Endothelial cell of umbilical vein (primary cell): ENCODE data around the gene NEIL3. TPM values are rescaled to one million over a fixed set of nuclear protein-coding genes. Genes with fewer than 3 reads are reported as not detected.

ENCODE experiments used
- BruUV-seq: library from RNA; stranded (reverse); fragments of 400-500 nt; replicated peaks from 2 replicates; lab custom pipeline; 2021; lab: Mats Ljungman, UMichigan
- CTCF ChIA-PET: fragments of 300-600, 350-600 bp; sonication (Branson Sonifier 250); formaldehyde crosslinking; loops from one replicate; lab custom pipeline; 2021; ENCODE audit warnings: antibody characterized with exemption, inconsistent platforms; lab: Charles Lee
- POLR2A ChIA-PET: fragments of 300-600, 350-600 bp; sonication (Branson Sonifier 250); formaldehyde crosslinking; loops from one replicate; lab custom pipeline; 2021; ENCODE audit warnings: antibody characterized with exemption, inconsistent platforms; lab: Charles Lee
- DNase-seq: peaks from one replicate; pipeline ENCODE4 v3.0.0-alpha.2; 2011; ENCODE audit warnings: low read depth, low spot score
- FAIRE-seq: peaks from 2 replicates; lab custom pipeline; 2011; peaks lifted over from hg19 to GRCh38; lab: Jason Lieb, UNC
- H2AFZ ChIP-seq: 2 replicates; pipeline ENCODE4 v1.6.0; 2012; ENCODE audit warnings: low read depth, low read length, control low read depth, inconsistent platforms
- H3K27ac ChIP-seq: 2 replicates; pipeline ENCODE4 v1.5.1; 2011; ENCODE audit warnings: low read depth, mild to moderate bottlenecking, control low read depth, low read length, moderate library complexity; ENCODE audit not compliant: insufficient read depth
- H3K27me3 ChIP-seq, 2 experiments: 2 replicates each; pipeline versions ENCODE4 v1.6.0 to v1.6.1; 2011; ENCODE audit warnings: low read length in 2 of 2, mixed read lengths in 1 of 2; ENCODE audit not compliant: control insufficient read depth in 2 of 2, insufficient read depth in 2 of 2
- H3K36me3 ChIP-seq, 2 experiments: 2 replicates in 1 of 2; 3 replicates in 1 of 2; pipeline ENCODE4 v1.5.1; 2011; ENCODE audit warnings: low read length in 2 of 2, mild to moderate bottlenecking in 1 of 2, moderate library complexity in 1 of 2; ENCODE audit not compliant: control insufficient read depth in 2 of 2, insufficient read depth in 2 of 2; ENCODE audit errors: extremely low read depth in 1 of 2
- H3K4me1 ChIP-seq: 3 replicates; pipeline ENCODE4 v1.5.1; 2011; ENCODE audit warnings: mild to moderate bottlenecking, low read length; ENCODE audit not compliant: control insufficient read depth, insufficient read depth; ENCODE audit errors: extremely low read depth
- H3K4me2 ChIP-seq: 2 replicates; pipeline ENCODE4 v1.6.1; 2011; ENCODE audit warnings: low read length, control low read depth, mixed read lengths; ENCODE audit not compliant: insufficient read depth
- H3K4me3 ChIP-seq, 3 experiments: fragments of 200-600 bp in 1 of 3; sonication (generic), shearing (Covaris generic) in 1 of 3; replicated peaks in 1 of 3; 2 replicates each; pipeline ENCODE4 v1.5.1; 2011 to 2016; ENCODE audit warnings: control low read depth in 3 of 3, low read length in 3 of 3, mild to moderate bottlenecking in 2 of 3, inconsistent platforms in 1 of 3, low read depth in 1 of 3, moderate library complexity in 1 of 3; ENCODE audit not compliant: insufficient read depth in 1 of 3
- H3K79me2 ChIP-seq: 2 replicates; pipeline ENCODE4 v1.6.0; 2012; ENCODE audit warnings: low read length, inconsistent platforms; ENCODE audit not compliant: control insufficient read depth, insufficient read depth
- H3K9ac ChIP-seq: replicated peaks from 2 replicates; pipeline ENCODE3; 2011; ENCODE audit warnings: low read length, control low read depth; ENCODE audit not compliant: insufficient read depth; ENCODE audit errors: extremely low read depth
- H3K9me1 ChIP-seq: replicated peaks from 3 replicates; pipeline ENCODE4 v1.6.0; 2011; ENCODE audit warnings: mild to moderate bottlenecking, low read length; ENCODE audit not compliant: control insufficient read depth, insufficient read depth; ENCODE audit errors: extremely low read depth
- H3K9me3 ChIP-seq: replicated peaks from 2 replicates; pipeline ENCODE4 v1.5.1; 2012; ENCODE audit warnings: low read length, inconsistent platforms; ENCODE audit not compliant: control insufficient read depth, insufficient read depth
- H4K20me1 ChIP-seq: replicated peaks from 2 replicates; pipeline ENCODE3; 2011; ENCODE audit warnings: mild to moderate bottlenecking, low read length; ENCODE audit not compliant: control insufficient read depth, insufficient read depth; ENCODE audit errors: extremely low read depth
- CTCF ChIP-seq, 2 donors: IDR thresholded peaks; 1 replicate in 1 of 2; 2 replicates in 1 of 2; pipeline ENCODE4 v1.5.1; 2011; ENCODE audit warnings: low read length in 2 of 2, mild to moderate bottlenecking in 2 of 2, moderate library complexity in 2 of 2, control low read depth in 1 of 2, inconsistent platforms in 1 of 2, low read depth in 1 of 2; ENCODE audit not compliant: insufficient read depth in 1 of 2; ENCODE audit errors: extremely low read depth in 1 of 2
- EZH2 ChIP-seq: IDR thresholded peaks from 2 replicates; pipeline ENCODE4 v1.6.1; 2012; ENCODE audit warnings: borderline replicate concordance, low read depth, mild to moderate bottlenecking, moderate library complexity, low read length, inconsistent platforms; ENCODE audit not compliant: severe bottlenecking
- FOS ChIP-seq: IDR thresholded peaks from 2 replicates; pipeline ENCODE4 v1.6.1; 2011; ENCODE audit warnings: mild to moderate bottlenecking, low read length, moderate library complexity, borderline replicate concordance; ENCODE audit not compliant: insufficient read depth
- GATA2 ChIP-seq: IDR thresholded peaks from 2 replicates; pipeline ENCODE4 v1.7.0; 2011; ENCODE audit warnings: low read depth, mild to moderate bottlenecking, moderate library complexity, mixed read lengths, low read length; ENCODE audit not compliant: insufficient read length, insufficient read depth
- JUN ChIP-seq: IDR thresholded peaks from 2 replicates; pipeline ENCODE4 v1.6.1; 2011; ENCODE audit warnings: borderline replicate concordance, low read depth; ENCODE audit not compliant: insufficient read length, insufficient read depth
- MAX ChIP-seq: IDR thresholded peaks from 2 replicates; pipeline ENCODE4 v1.6.1; 2011; ENCODE audit not compliant: insufficient read depth, insufficient read length
- MYC ChIP-seq: IDR thresholded peaks from one replicate; pipeline ENCODE4 v1.6.1; 2011; ENCODE audit warnings: mild to moderate bottlenecking, low read depth, low read length
- POLR2A ChIP-seq: IDR thresholded peaks from 2 replicates; pipeline ENCODE4 v1.6.1; 2012; ENCODE audit warnings: low read depth, mild to moderate bottlenecking, control low read depth, low read length
- POLR2AphosphoS5 ChIP-seq: IDR thresholded peaks from 2 replicates; pipeline ENCODE4 v1.6.1; 2012; ENCODE audit warnings: low read depth, mild to moderate bottlenecking, control low read depth, low read length, moderate library complexity; ENCODE audit not compliant: insufficient read depth
- dilution Hi-C: fragments of 300-500 bp; cut with MboI; formaldehyde crosslinking; loops from one replicate; pipeline ENCODE4 v1.15.0; 2019; ENCODE audit warnings: low sequenced_read_pairs; ENCODE audit not compliant: extremely low pct_ligation_motif_present
- intact Hi-C: fragments of 100-400 bp; cut with micrococcal nuclease; formaldehyde crosslinking; loops from one replicate; pipeline ENCODE4 v1.10.0; 2022
- polyA plus RNA-seq, 4 experiments: library from polyadenylated mRNA; depleted of rRNA in 3 of 4; stranded (reverse) in 3 of 4; unstranded in 1 of 4; fragments of >200 nt; gene quantifications; 2 replicates each; pipeline versions ENCODE4 v1.2.1 to v1.2.3, GENCODE V29; 2011 to 2012; ENCODE audit warnings: missing spikeins in 1 of 4
- total RNA-seq: library from RNA; stranded (reverse); gene quantifications from 2 replicates; pipeline ENCODE4 v1.2.3, GENCODE V29; 2021

The NEIL3 gene
- total and polyA plus RNA-seq, 2 donors (not counting 3 experiments of a cell fraction or from before 2014, with no cell fraction given), result 3.7 to 6.9 TPM

- no peak overlapping the region for H3K9ac ChIP-seq
- no peaks in the 10 kb centered on the region for H3K9me3 ChIP-seq
- H4K20me1 ChIP-seq, result no peaks in the 10 kb centered on the region
- DNase-seq, result no peak
- no peaks in the 10 kb centered on the region for H3K79me2 ChIP-seq
- H3K27ac ChIP-seq, result no peak overlapping the region
- H3K9me1 ChIP-seq, result no peaks in the 10 kb centered on the region
- H3K4me3 ChIP-seq, result no peak overlapping the region
- TF ChIP-seq FOS (no peak), POLR2A (no peak), GATA2 (no peak), JUN (no peak), MYC (no peak), MAX (no peak), EZH2 (no peak), POLR2AphosphoS5 (no peak), CTCF (IDR thresholded peaks at IDR 0.05; ENCODE audit: extremely low read depth in 1 of 2, insufficient read depth in 1 of 2, low read depth in 1 of 2, low read length in 2 of 2) (no peak)
- intact Hi-C loops, result no loop called here
- no TSS peak for BruUV-seq
- H2AFZ ChIP-seq, result no peak overlapping the region
- H3K36me3 ChIP-seq, result no peaks in the 10 kb centered on the region
- CTCF ChIA-PET, result no interaction called here
- peaks cover 3 to 12% of the 10 kb centered on the region in 2 experiments for H3K27me3 ChIP-seq
- no peaks in the 10 kb centered on the region for H3K4me1 ChIP-seq
- dilution Hi-C loops, result no loop called here
- FAIRE-seq, result no peak
- POLR2A ChIA-PET, result no interaction called here
- H3K4me2 ChIP-seq, result no peak overlapping the region
Measured at GRCh38 chr4:177371461-177371860, 61.8 kb downstream of the NEIL3 start.
